PC-9 (cell line): ENCODE data around the gene NLN. TPM values are rescaled to one million over a fixed set of nuclear protein-coding genes. Genes with fewer than 3 reads are reported as not detected.

Source experiments
- BruUV-seq: library from RNA; stranded (reverse); fragments of 400-500 nt; replicated peaks from 2 replicates; lab custom pipeline; 2021; lab: Mats Ljungman, UMichigan
- CTCF ChIA-PET: fragments of 300-600 bp; sonication (Branson Sonifier 250); formaldehyde crosslinking; loops from one replicate; lab custom pipeline; 2022; ENCODE audit warnings: antibody characterized with exemption; lab: Charles Lee
- POLR2A ChIA-PET: fragments of 300-600 bp; sonication (Branson Sonifier 250); formaldehyde crosslinking; loops from one replicate; lab custom pipeline; 2022; ENCODE audit warnings: antibody characterized with exemption; ENCODE audit not compliant: unreplicated experiment; lab: Charles Lee
- DNase-seq, 2 experiments: peaks; one replicate each; pipeline versions ENCODE4 v3.0.0 to v3.0.0-alpha.2; 2015 to 2022; ENCODE audit warnings: mixed read lengths in 1 of 2
- H2AFZ ChIP-seq: fragments of 200-600 bp; sonication (generic); 2 replicates; pipeline ENCODE4 v1.8.1; 2017; ENCODE audit warnings: antibody characterized with exemption
- H3F3A ChIP-seq: fragments of 200-600 bp; sonication (generic); 2 replicates; pipeline ENCODE4 v1.8.1; 2017; ENCODE audit warnings: antibody characterized with exemption, mild to moderate bottlenecking, low read depth; ENCODE audit not compliant: insufficient read depth
- H3K27ac ChIP-seq: fragments of 200-600 bp; sonication (generic); 2 replicates; pipeline ENCODE4 v1.6.1; 2016; ENCODE audit warnings: mixed run types
- H3K27me3 ChIP-seq: fragments of 200-600 bp; sonication (generic); 2 replicates; pipeline ENCODE4 v1.6.1; 2016; ENCODE audit warnings: low read depth, mixed run types; ENCODE audit not compliant: insufficient read depth
- H3K36me3 ChIP-seq: fragments of 200-600 bp; sonication (generic); 2 replicates; pipeline ENCODE4 v1.6.1; 2016; ENCODE audit warnings: low read depth, mixed run types
- H3K4me1 ChIP-seq: fragments of 200-600 bp; sonication (generic); replicated peaks from 2 replicates; pipeline ENCODE4 v1.6.1; 2016; ENCODE audit warnings: mixed run types; ENCODE audit not compliant: insufficient read depth
- H3K4me2 ChIP-seq: fragments of 200-600 bp; sonication (generic); 2 replicates; pipeline ENCODE4 v1.6.1; 2017; ENCODE audit warnings: mixed run types
- H3K4me3 ChIP-seq: fragments of 200-600 bp; sonication (generic); 2 replicates; pipeline ENCODE4 v1.6.1; 2016; ENCODE audit warnings: mixed run types
- H3K79me2 ChIP-seq: fragments of 200-600 bp; sonication (generic); 2 replicates; pipeline ENCODE4 v1.6.1; 2017; ENCODE audit warnings: low read depth, mixed run types
- H3K9me2 ChIP-seq: fragments of 200-600 bp; sonication (generic); 2 replicates; pipeline ENCODE4 v1.8.1; 2017; ENCODE audit warnings: mild to moderate bottlenecking; ENCODE audit not compliant: insufficient read depth
- H3K9me3 ChIP-seq: fragments of 200-600 bp; sonication (generic); 2 replicates; pipeline ENCODE4 v1.8.1; 2016; ENCODE audit warnings: low read depth; ENCODE audit not compliant: insufficient read depth
- H4K20me1 ChIP-seq: fragments of 200-600 bp; sonication (generic); 2 replicates; pipeline ENCODE4 v1.8.1; 2017; ENCODE audit not compliant: insufficient read depth
- EZH2 ChIP-seq: fragments of 200-600 bp; sonication (generic); IDR thresholded peaks from 2 replicates; pipeline ENCODE4 v1.8.0; 2017; ENCODE audit warnings: antibody characterized with exemption, low read depth
- intact Hi-C: fragments of 100-400 bp; cut with micrococcal nuclease; formaldehyde crosslinking; loops from one replicate; pipeline ENCODE4 v1.10.0; 2022; ENCODE audit not compliant: unreplicated experiment
- total RNA-seq: library from RNA; stranded (reverse); gene quantifications from 2 replicates; pipeline ENCODE4 v1.2.3, GENCODE V29; 2021
- TF ChIP-seq, protein P1 (sequence below): fragments of 200-600 bp; sonication (generic); conservative IDR thresholded peaks from 2 replicates; pipeline ENCODE4 v1.6.1; 2017; ENCODE audit warnings: mixed run types, antibody characterized with exemption, mild to moderate bottlenecking, moderate library complexity

Gene NLN
- total RNA-seq, 1 experiment from 2014 or later: 56.7 TPM

DNA sequence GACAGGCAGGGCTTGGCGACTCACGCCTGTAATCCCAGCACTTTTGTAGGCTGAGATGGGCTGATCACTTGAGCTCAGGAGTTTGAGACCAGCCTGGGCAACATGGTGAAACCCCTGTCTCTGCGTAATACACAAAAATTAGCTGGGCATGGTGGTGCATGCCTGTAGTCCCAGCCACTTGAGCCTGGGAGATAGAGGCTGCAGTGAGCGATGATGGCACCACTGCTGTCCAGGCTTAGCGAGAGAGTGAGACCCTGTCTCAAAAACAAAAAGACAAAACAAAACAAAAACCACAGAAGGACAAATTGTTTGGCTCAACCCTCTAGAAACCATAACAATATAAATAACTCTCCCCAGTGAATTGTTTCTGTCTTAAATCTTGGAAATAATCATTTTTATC is 111.8 kb downstream of the NLN start:
- no peak overlapping the region for H3K4me2 ChIP-seq
- H3K9me3 ChIP-seq: no peaks in the 10 kb centered on the region
- H2AFZ ChIP-seq: no peak overlapping the region
- POLR2A ChIA-PET: no interaction called here
- intact Hi-C loops: no loop called here
- no peak overlapping the region for H3K4me3 ChIP-seq
- no peaks in the 10 kb centered on the region for H3K36me3 ChIP-seq
- no peaks in the 10 kb centered on the region; the same call in 1 of the 2 replicates for H3F3A ChIP-seq
- no peaks in the 10 kb centered on the region for H4K20me1 ChIP-seq
- CTCF ChIA-PET: no interaction called here
- no peaks in the 10 kb centered on the region for H3K9me2 ChIP-seq
- no peak for DNase-seq
- no peaks in the 10 kb centered on the region for H3K4me1 ChIP-seq
- no peaks in the 10 kb centered on the region for H3K79me2 ChIP-seq
- H3K27me3 ChIP-seq: no peaks in the 10 kb centered on the region
- BruUV-seq: no TSS peak
- TF ChIP-seq, protein P1, sequence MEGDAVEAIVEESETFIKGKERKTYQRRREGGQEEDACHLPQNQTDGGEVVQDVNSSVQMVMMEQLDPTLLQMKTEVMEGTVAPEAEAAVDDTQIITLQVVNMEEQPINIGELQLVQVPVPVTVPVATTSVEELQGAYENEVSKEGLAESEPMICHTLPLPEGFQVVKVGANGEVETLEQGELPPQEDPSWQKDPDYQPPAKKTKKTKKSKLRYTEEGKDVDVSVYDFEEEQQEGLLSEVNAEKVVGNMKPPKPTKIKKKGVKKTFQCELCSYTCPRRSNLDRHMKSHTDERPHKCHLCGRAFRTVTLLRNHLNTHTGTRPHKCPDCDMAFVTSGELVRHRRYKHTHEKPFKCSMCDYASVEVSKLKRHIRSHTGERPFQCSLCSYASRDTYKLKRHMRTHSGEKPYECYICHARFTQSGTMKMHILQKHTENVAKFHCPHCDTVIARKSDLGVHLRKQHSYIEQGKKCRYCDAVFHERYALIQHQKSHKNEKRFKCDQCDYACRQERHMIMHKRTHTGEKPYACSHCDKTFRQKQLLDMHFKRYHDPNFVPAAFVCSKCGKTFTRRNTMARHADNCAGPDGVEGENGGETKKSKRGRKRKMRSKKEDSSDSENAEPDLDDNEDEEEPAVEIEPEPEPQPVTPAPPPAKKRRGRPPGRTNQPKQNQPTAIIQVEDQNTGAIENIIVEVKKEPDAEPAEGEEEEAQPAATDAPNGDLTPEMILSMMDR: no peak
- TF ChIP-seq EZH2: no peak
- H3K27ac ChIP-seq: no peak overlapping the region

DNA sequence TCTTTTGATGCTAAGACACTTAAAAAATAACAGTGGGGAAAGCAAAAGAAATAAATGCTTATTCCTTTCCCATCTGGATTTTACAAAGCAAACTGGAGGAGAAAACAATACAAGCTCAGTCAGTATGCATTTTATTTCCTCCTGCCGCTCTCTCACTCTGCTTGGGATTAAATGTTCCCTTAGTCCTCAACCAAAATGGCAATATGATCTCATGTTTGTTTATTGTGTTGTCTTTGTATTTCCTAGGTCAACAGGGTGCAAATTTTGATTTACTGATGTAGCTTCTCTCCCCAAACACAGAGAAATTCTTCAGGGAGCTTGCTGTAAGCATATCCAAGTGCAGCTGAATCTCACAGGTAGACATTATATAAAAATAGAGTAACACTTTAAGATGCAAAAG is 112.3 kb downstream of the NLN start:
- H3K27me3 ChIP-seq: no peaks in the 10 kb centered on the region
- no peaks in the 10 kb centered on the region; the same call in 1 of the 2 replicates for H3F3A ChIP-seq
- BruUV-seq: no TSS peak
- no peaks in the 10 kb centered on the region for H3K4me1 ChIP-seq
- H3K36me3 ChIP-seq: no peaks in the 10 kb centered on the region
- no peak overlapping the region for H3K27ac ChIP-seq
- POLR2A ChIA-PET: no interaction called here
- H2AFZ ChIP-seq: no peak overlapping the region
- DNase-seq: no peak
- no peak overlapping the region for H3K4me2 ChIP-seq
- no peaks in the 10 kb centered on the region for H3K9me2 ChIP-seq
- no peaks in the 10 kb centered on the region for H3K9me3 ChIP-seq
- intact Hi-C loops: no loop called here
- TF ChIP-seq, protein P1: no peak
- no peak for TF ChIP-seq EZH2
- no peaks in the 10 kb centered on the region for H3K79me2 ChIP-seq
- no peak overlapping the region for H3K4me3 ChIP-seq
- CTCF ChIA-PET: no interaction called here
- no peaks in the 10 kb centered on the region for H4K20me1 ChIP-seq

DNA sequence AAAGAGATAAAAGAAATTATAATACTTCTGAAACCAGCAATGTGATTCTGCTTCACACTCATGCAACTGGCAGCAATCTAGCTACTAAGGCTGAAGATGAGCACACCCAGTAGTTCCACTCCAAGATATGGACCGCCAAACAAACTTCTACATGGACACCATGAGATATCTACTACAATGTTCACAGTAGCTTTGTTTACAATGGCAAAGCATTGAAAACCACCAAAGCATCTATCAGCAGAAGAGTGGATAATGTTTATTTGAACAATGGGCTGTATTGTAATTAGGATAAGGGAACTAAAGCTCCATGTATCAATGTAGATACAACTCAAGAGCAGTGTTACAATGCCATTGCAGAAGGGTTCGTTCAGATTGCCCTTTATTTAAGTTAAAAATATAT is 113.2 kb downstream of the NLN start:
- Histone ChIP-seq H3K27me3 (no peaks in the 10 kb centered on the region), H3K79me2 (no peaks in the 10 kb centered on the region), H3K4me2 (no peak overlapping the region), H4K20me1 (no peaks in the 10 kb centered on the region), H3K4me1 (no peaks in the 10 kb centered on the region), H3F3A (no peaks in the 10 kb centered on the region; the same call in 1 of the 2 replicates), H3K4me3 (no peak overlapping the region), H3K9me3 (no peaks in the 10 kb centered on the region), H3K36me3 (no peaks in the 10 kb centered on the region), H3K9me2 (no peaks in the 10 kb centered on the region), H2AFZ (no peak overlapping the region), H3K27ac (no peak overlapping the region)
- TF ChIP-seq, protein P1: no peak
- TF ChIP-seq EZH2: no peak
- CTCF ChIA-PET: no interaction called here
- intact Hi-C loops: no loop called here
- no TSS peak for BruUV-seq
- DNase-seq: no peak
- POLR2A ChIA-PET: interaction anchor here (0.7 kb wide), 1 partner anchor 9 kb away, joined by 12 read pairs; no protein-coding TSS in a partner anchor
